Hematopoietic multipotent progenitor cell treated with erythropoietin and hydrocortisone succinate and interleukin-3 and kit ligand, for 8 days (in vitro differentiated cells): Measurements from ENCODE around the gene MYL7.

Experiments used
- DNase-seq: peaks from one replicate; pipeline ENCODE4 v3.0.0-alpha.2; 2015

The MYL7 gene

GRCh38 chr7:44110719-44111635, 30.2 kb downstream of the MYL7 start:
- no peak for DNase-seq

- DNase-seq = no peak
These were observed 31.1 kb downstream of the MYL7 start for GRCh38 chr7:44109991-44110390.

GRCh38 chr7:44108768-44109750, 32.1 kb downstream of the MYL7 start:
- no peak for DNase-seq

GRCh38 chr7:44107961-44108767, 33.0 kb downstream of the MYL7 start:
- DNase-seq = no peak

DNA sequence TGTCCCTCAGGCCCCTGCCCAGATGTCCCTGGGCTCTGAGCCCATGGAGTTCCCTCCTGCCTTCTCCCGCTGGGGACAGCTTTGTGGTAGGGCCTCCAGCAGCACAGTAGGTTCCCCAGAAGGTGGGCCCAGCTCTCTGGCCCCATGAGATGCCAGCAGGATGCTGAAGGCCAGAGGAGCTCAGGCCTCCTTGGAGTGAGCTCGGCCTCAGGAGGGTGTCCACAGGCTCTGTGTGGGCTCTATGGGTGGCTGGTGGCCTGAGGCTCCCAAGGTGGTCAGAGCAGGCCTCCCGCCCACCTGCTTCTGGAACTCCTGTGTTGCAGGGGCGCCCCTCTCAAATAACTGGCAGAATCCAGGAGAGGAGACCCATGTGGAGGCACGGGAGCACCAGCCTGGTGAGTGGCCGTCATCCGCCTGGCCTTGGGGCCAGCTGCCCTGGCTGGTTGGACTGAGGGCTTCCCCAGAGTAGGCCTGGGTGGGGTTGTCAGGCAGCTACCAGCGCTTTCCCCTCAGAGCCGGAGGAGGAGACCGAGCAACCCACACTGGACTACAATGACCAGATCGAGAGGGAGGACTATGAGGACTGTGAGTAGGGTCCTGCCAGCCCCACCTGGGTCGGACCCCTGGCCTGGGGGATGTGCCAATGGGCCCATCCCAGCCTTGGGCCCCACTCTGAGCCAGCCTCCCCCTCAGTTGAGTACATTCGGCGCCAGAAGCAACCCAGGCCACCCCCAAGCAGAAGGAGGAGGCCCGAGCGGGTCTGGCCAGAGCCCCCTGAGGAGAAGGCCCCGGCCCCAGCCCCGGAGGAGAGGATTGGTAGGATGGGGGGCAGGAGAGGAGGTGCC, 33.8 kb downstream of the MYL7 start:
- no peak for DNase-seq

- DNase-seq = no peak
These were observed 34.6 kb downstream of the MYL7 start for GRCh38 chr7:44106311-44107065.

GRCh38 chr7:44105832-44106231, 35.3 kb downstream of the MYL7 start:
- no peak for DNase-seq

DNA sequence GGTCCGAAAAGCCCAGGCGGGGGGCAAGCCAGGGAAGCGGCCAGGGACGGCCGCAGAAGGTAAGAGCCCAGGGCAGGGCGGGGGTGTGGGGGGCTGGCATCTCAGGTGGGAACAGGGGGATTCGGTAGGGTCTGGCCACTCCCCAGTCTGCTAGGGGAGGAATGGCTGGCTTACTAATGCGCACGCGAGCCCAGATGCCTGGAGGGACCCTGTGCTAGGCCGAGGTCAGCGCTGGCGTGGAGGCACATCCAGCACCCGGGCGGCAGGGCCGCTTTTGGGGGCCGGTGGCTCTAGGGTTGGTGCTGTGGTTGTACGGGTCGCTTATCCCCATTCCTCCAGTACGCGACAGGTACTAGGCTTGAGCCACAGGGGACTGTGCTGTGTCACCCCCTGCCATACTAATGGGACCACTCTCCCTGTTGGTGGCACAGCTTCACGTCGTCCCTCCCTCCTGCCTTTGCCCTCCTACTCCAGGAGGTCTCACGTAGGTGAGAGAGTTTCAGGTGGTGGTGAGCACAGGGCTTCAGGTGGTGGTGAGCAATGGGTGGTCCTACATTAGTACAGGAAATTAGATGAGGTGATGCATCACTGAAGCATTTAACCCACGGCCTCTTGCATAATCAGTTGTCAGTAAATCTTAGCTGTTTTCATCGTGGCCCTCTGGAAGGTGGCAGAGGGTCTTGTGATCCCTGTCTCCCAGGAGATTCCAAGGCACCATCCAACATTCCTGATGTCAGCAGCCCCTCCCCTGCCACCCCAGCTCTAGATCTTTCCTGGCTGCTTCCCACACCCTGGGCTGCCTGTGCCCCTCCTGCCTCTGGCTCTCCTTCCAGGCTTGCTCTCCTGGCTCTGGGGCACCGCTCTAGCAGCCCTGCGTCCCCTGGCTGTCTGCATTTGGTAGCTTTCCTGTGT, 36.0 kb downstream of the MYL7 start:
- DNase-seq = no peak

DNA sequence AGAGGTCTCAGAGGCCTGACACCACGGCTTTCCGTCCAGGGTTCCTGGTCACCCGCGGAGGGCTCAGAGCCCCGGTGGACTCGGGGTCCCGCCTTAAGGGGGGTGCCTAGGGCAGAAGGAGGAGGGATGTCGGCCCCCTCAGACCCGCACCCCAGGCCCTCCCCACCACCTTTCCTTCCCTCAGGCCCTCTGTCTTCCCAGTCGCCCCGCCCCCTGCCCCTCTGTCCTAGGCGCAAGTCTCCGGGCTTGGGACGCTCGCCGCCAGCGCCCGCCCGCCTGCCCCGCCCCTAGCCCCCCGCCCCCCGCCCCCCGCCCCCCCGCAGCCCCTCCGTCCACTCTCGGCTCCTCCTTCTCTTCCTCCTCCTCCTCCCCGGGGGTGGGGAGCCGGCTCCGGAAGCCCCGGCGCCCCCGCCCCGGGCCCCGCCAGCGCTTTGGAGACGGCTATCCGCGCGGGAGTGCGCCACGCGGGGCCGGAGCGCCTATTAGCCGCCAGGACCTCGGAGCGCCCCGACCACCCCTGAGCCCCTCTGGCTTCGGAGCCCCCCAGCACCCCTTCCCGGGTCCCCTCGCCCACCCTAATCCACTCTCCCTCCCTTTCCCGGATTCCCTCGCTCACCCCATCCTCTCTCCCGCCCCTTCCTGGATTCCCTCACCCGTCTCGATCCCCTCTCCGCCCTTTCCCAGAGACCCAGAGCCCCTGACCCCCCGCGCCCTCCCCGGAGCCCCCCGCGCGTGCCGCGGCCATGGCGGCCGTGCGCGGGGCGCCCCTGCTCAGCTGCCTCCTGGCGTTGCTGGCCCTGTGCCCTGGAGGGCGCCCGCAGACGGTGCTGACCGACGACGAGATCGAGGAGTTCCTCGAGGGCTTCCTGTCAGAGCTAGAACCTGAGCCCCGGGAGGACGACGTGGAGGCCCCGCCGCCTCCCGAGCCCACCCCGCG, 36.9 kb downstream of the MYL7 start, which contains the start of gene AEBP1:
Gene AEBP1 (plus strand): TSS at position 423 of the 937 bp plus-strand sequence. CDS start 321 bp downstream, at position 744.
- DNase-seq = no peak

DNA sequence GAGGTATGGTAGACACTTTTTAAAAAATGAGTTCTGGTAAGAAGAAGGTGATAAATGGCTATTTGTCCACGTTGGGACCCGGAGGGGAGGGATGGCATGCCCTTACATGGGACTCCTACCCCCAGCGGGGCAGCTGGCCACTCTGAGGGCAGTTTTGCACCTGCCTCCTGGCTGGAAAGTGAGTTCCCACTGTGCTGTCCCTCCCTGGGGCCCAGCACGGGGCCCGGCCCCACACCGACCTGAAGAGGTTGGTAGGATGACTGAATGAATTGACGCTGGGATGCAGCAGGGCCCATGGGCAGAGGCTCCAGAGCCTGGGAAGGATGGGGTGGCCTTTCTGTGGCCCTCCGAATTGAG, 37.6 kb downstream of the MYL7 start:
- no peak for DNase-seq

GRCh38 chr7:44102846-44103565, 38.1 kb downstream of the MYL7 start:
- no peak for DNase-seq

- no peak for DNase-seq
These were observed 38.9 kb downstream of the MYL7 start for GRCh38 chr7:44101966-44102845.

DNA sequence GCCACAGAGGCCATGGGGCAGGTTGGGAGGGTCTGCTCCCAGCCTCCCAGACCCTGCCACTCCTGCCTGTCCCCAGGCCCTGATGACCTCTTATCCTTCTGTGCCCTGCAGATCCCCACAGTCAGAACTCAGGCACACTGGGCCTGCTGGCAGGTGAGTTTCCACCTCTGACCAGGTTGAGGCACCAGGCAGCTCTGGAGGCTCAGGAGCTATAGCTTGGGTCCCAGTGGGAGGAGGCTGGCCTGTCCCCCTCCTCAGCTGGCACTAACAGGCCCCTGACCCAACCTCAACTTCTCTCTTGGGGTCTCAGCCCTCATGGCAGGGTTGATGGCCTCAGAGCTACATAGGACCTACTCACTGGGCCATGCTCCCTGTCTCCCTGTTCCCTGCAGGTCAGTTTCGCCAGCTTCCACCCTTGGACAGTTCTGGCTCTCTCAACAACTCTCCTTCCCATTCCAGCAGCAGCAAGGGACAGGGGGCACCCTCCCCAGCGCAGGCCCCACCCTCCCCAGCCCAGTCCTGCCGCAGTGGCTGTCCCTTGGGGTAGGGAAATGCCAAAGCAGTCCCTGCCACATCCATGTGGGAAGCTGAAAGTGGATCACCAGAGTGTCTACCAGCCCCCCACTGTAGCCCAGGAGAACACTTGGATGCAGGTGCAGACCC, 39.7 kb downstream of the MYL7 start:
- no peak for DNase-seq

GRCh38 chr7:44100458-44101302, 40.5 kb downstream of the MYL7 start:
- DNase-seq = no peak

GRCh38 chr7:44099669-44100068, 41.5 kb downstream of the MYL7 start:
- DNase-seq = no peak
